Medulla oblongata (tissue), 1 donor: ENCODE measurements around the gene CNTROB.
"Not testable (repeated sequence)": the region's sequence is repeated elsewhere in the genome, so short reads cannot be mapped to it uniquely, and the experiment has no call there.

Experiments used
- DNase-seq: peaks from one replicate; pipeline ENCODE4 v3.0.0-alpha.2; 2015; ENCODE audit errors: extremely low spot score

Gene CNTROB

GRCh38 chr17:7946441-7946840, 14.4 kb downstream of the CNTROB start:
- DNase-seq, result no peak

GRCh38 chr17:7947651-7948050, 15.6 kb downstream of the CNTROB start:
- no peak for DNase-seq

- no peak for DNase-seq
Measured at GRCh38 chr17:7950578-7950977, 18.6 kb downstream of the CNTROB start.

- no peak for DNase-seq
Measured at GRCh38 chr17:7951143-7951792, 19.3 kb downstream of the CNTROB start.

GRCh38 chr17:7953266-7953665, 21.3 kb downstream of the CNTROB start:
- not testable (repeated sequence) for DNase-seq

GRCh38 chr17:7955414-7956227, 23.6 kb downstream of the CNTROB start:
- no peak for DNase-seq

GRCh38 chr17:7956228-7956965, 24.4 kb downstream of the CNTROB start:
- DNase-seq, result peak; percentile 35

- no peak for DNase-seq
Measured at GRCh38 chr17:7959503-7960253, 27.7 kb downstream of the CNTROB start.

GRCh38 chr17:7961421-7961820, 29.4 kb downstream of the CNTROB start:
- DNase-seq, result no peak

GRCh38 chr17:7967751-7968150, 35.7 kb downstream of the CNTROB start:
- no peak for DNase-seq

GRCh38 chr17:7969433-7969832, 37.4 kb downstream of the CNTROB start:
- no peak for DNase-seq

GRCh38 chr17:7971651-7972050, 39.6 kb downstream of the CNTROB start:
- no peak for DNase-seq

- DNase-seq, result no peak
Measured at GRCh38 chr17:7972131-7972785, 40.3 kb downstream of the CNTROB start.

GRCh38 chr17:7974638-7975131, 42.7 kb downstream of the CNTROB start:
- DNase-seq, result no peak

GRCh38 chr17:7977039-7977438, 45.0 kb downstream of the CNTROB start:
- DNase-seq, result no peak

GRCh38 chr17:7977805-7978204, 45.8 kb downstream of the CNTROB start:
- DNase-seq, result no peak

GRCh38 chr17:7982173-7982572, 50.2 kb downstream of the CNTROB start:
- DNase-seq, result no peak

- no peak for DNase-seq
Measured at GRCh38 chr17:7982666-7983065, 50.7 kb downstream of the CNTROB start.

- no peak for DNase-seq
Measured at GRCh38 chr17:7984904-7985303, 52.9 kb downstream of the CNTROB start.

- DNase-seq, result no peak
Measured at GRCh38 chr17:7987112-7987893, 55.3 kb downstream of the CNTROB start.
